Caki2 (cell line): ENCODE results near the gene CAMSAP2. TPM values are rescaled to one million over a fixed set of nuclear protein-coding genes. Genes with fewer than 3 reads are reported as not detected.

Source experiments
- DNase-seq: peaks from one replicate; pipeline ENCODE4 v3.0.0-alpha.2; 2015; ENCODE audit warnings: low read depth
- in situ Hi-C: cut with HindIII; loops from 2 replicates; pipeline ENCODE4 v1.10.0; 2016; ENCODE audit warnings: low sequenced_read_pairs, low pct_unique_long_range_greater_than_20kb, mixed read lengths
- total RNA-seq: library from RNA; depleted of rRNA; stranded (reverse); fragments of >200 nt; shearing (Covaris generic); gene quantifications from 2 replicates; pipeline ENCODE4 v1.2.3, GENCODE V29; 2014; ENCODE audit warnings: low replicate concordance; rRNA removed

The CAMSAP2 gene
- total RNA-seq, 1 experiment from 2014 or later, result 10.6 TPM

- in situ Hi-C loops, result no loop called here
- no peak for DNase-seq
Observed at GRCh38 chr1:200901350-200901749, 162.7 kb downstream of the CAMSAP2 start.

- in situ Hi-C loops, result no loop called here
- DNase-seq, result no peak
Observed at GRCh38 chr1:200901796-200902444, 163.2 kb downstream of the CAMSAP2 start.

DNA sequence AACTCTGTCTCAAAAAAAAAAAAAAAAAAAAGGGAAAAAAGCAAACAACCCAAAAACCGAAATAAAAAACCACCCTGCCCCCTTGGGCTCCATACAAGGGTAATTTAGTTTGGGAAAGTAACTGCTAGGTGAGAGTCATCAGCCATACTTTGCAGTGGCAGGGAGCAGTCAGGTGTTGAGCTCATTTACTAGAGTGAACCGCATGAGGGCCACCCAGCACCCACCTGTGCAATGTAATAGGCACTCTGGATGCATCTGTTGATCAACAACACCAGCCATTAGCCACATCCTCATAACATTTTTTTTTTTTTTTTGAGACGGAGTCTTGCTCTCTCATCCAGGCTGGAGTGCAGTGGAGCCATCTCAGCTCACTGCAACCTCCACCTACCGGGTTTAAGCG lies 165.1 kb downstream of the CAMSAP2 start:
- in situ Hi-C loops, result no loop called here
- no peak for DNase-seq

GRCh38 chr1:200904772-200905171 lies 166.1 kb downstream of the CAMSAP2 start:
- in situ Hi-C loops, result no loop called here
- DNase-seq, result no peak

GRCh38 chr1:200905411-200906052 lies 166.8 kb downstream of the CAMSAP2 start:
- in situ Hi-C loops, result no loop called here
- DNase-seq, result no peak

GRCh38 chr1:200906491-200906890 lies 167.8 kb downstream of the CAMSAP2 start:
- no peak for DNase-seq
- in situ Hi-C loops, result no loop called here

- in situ Hi-C loops, result no loop called here
- no peak for DNase-seq
Observed at GRCh38 chr1:200907611-200908097, 169.0 kb downstream of the CAMSAP2 start.

DNA sequence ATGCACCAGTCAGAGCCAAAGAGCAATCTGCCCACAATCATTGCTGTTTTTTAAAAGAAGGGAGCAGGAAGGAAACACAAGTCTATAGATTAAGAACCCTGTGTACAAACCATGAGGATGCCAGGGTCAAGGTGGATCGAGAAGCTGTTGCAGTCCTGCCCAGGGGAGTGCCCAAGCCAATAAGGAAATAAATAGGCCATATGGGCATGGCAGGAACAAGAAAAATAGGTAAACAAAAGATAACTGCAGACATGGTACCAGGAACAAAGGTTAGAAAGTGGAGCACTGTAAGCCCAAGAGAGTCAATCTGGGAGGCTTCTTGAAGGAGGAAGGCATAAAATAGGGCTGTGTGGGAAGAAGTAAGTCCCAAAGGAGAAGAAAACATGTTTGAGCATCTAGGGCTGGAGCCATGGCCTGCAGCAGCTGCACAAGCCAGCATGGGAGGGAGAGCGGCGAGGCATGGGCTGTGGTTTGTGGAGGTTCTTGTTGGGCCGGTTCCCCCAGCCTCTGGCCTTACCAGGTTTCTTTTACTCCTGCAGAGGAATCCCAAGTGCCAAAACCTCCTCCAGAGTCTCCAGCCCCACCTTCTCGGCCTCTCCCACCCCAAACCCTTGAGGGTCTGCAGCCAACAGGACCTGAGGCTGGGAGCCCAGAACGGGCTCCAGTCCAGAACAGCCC lies 169.6 kb downstream of the CAMSAP2 start:
- no peak for DNase-seq

DNA sequence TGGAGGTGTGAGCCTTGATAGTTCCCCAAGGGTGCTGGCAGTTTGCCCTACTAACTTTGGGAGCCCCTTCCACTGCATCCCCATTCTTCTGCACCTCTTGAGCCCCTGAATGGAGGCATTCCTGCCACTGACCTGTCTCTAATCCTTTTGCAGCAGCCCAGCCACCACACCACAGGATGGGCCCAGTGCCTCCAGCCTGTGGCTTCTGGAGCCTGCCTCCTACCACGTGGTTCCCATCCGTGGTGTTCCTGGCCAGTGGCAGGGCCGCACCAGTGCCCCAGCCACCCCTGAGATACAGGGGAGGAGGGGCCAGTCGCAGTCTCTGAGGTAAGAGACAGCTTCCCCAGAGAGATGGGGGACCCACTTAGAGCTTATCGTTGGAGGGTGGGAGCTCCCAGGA lies 170.4 kb downstream of the CAMSAP2 start:
- no peak for DNase-seq
- in situ Hi-C loops, result no loop called here

More for the DNA sequence above, 169.6 kb downstream of the CAMSAP2 start:
- in situ Hi-C loops, result no loop called here

GRCh38 chr1:200909757-200910239 lies 171.1 kb downstream of the CAMSAP2 start:
- in situ Hi-C loops, result no loop called here
- no peak for DNase-seq

Other genes starting within 250 kb of the CAMSAP2 start
- gene KIF14, start 118.1 kb upstream of the CAMSAP2 start, total RNA-seq, result 7.3 and 10.0 TPM in 2 replicates
- gene DDX59, start 69.0 kb upstream of the CAMSAP2 start, total RNA-seq, result 16.4 and 22.9 TPM in 2 replicates
- not detected in 2 replicates for gene GPR25, start 134.1 kb downstream of the CAMSAP2 start, total RNA-seq
- gene INAVA, start 156.0 kb downstream of the CAMSAP2 start, total RNA-seq, result 33.3 and 48.7 TPM in 2 replicates